GM19463 (cell line): ENCODE results near the gene ZBTB32.
"Not testable (repeated sequence)": the region's sequence is repeated elsewhere in the genome, so short reads cannot be mapped to it uniquely, and the experiment has no call there.

Experiments used
- ATAC-seq: cut with Tn5 transposase; IDR thresholded peaks from one replicate; pipeline ENCODE4 v1.9.1; 2021; ENCODE audit warnings: mild to moderate bottlenecking, moderate library complexity; ENCODE audit not compliant: unreplicated experiment

The ZBTB32 gene, protein sequence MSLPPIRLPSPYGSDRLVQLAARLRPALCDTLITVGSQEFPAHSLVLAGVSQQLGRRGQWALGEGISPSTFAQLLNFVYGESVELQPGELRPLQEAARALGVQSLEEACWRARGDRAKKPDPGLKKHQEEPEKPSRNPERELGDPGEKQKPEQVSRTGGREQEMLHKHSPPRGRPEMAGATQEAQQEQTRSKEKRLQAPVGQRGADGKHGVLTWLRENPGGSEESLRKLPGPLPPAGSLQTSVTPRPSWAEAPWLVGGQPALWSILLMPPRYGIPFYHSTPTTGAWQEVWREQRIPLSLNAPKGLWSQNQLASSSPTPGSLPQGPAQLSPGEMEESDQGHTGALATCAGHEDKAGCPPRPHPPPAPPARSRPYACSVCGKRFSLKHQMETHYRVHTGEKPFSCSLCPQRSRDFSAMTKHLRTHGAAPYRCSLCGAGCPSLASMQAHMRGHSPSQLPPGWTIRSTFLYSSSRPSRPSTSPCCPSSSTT

DNA sequence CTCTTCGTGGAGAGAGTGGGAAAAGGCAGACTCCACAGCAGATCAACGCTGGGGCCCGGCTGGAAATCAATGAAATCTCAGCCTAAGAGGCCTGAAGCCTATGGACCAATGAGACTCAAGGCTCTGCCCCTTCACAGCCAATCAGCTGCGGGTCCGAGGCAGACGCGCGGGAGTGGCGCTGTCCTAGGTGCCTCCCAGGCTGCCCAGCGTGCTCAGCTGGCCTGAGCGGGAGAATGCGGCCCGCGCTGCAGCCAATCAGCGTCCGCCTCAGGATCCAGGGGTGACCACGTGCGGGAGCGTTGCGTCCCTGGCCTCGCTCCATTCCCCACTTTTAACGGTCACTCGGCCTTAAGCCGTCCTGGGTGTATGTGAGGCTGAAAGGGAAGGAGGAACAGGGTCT, at the start of gene ZBTB32:
Gene ZBTB32, plus strand, starts transcription at position 341 of the 400 bp plus-strand sequence. CDS start 10,069 bp downstream, outside the sequence.
- ATAC-seq: no peak

DNA sequence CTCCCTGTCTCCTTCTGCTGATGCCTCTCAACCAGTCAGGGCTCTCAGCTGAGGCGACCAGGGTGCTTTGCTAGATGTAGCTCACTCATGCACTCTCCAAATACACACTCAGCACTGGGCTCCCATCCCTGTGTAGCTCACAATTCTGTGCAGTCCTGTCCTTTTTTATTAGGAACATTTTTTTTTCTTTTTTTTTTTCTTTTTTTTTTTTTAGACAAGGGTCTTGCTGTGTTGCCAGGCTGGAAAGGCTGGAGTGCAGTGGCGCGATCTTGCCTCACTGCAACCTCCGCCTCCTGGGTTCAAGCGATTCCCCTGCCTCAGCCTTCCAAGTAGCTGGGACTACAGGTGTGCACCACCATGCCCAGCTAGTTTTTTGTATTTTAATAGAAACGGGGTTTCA, 49.5 kb upstream of the ZBTB32 start:
- not testable (repeated sequence) for ATAC-seq

DNA sequence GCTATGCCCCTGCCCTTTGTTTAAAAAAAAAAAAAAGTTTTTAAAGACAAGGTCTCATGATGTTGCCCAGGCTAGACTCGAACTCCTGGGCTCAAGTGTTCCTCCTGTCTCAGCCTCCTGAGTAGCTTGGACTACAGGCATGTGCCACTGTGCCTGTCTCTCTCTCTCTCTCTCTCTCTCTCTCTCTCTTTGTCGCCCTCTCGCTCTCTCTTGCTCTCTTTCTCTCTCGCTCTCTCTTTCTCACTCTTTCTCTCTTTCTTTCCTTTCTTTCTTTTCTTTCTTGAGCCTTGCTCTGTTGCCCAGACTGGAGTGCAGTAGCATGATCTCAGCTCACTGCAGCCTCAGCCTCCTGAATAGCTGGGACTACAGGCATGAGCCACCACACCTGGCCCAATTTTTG, 48.8 kb upstream of the ZBTB32 start:
- ATAC-seq: no peak

DNA sequence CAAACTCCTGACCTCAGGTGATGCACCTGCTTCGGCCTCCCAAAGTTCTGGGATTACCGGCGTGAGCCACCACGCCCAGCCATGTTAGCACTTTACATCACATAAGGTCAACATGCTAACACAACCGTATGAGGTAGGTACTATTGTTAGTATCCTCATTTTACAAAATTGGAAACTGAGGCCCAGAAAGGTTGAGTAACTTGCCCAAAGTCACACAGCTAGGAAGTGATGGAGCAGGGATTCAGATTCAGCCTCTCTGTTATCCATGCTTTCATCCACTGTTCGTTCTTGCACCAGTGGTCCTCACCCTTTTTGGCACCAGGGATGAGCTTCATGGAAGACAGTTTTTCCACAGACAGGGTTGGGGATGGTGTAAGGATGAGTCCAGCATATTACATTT, 47.7 kb upstream of the ZBTB32 start:
- no peak for ATAC-seq

DNA sequence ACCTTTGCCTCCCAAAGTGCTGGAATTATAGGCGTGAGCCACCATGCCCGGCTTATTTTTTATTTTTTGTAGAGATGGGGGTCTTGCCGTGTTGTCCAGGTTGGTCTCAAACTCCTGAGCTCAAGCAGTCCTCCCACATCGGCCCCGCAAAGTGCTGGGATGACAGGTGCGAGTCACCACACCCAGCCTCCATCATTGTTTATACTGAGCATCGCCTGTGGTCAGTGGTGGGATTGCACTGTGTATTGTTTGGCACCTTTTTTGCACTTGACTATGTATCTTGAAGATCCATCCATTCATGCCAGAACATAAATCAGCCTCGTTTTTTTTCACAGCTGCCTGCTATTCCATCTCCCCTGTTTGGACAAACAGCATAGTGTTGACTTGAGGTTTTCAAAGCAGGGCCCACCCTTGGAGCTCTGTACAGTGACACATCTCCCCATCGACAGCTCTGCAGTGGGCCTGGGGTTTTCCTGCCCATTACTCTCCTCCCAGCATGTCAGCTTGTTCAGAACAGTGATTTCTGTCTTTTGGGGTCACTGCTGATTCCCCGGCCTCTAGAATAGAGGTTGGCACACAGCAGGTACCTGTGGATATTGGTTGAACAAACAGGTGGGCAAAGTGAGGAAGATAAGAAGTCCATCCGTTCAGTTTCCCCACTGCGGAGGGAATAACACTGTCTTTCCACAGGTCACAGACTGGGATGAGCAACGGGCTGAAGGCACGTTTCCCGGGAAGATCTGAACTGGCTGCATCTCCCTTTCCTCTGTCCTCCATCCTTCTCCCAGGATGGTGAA, 46.3 kb upstream of the ZBTB32 start:
- ATAC-seq: no peak

DNA sequence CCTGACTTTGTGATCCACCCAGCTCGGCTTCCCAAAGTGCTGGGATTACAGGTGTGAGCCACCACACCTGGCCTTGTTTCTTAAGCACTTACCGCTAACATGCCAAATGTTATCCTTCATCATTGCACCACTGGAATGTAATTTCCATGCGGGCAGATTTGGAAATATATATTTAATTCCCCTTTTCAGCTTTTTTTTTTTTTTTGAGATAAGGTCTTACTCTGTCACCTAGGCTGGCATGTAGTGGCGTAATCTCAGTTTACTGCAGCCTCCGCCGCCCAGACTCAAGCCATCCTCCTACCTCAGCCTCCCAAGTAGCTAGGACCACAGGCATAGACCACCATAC, 42.4 kb upstream of the ZBTB32 start:
- no peak for ATAC-seq

DNA sequence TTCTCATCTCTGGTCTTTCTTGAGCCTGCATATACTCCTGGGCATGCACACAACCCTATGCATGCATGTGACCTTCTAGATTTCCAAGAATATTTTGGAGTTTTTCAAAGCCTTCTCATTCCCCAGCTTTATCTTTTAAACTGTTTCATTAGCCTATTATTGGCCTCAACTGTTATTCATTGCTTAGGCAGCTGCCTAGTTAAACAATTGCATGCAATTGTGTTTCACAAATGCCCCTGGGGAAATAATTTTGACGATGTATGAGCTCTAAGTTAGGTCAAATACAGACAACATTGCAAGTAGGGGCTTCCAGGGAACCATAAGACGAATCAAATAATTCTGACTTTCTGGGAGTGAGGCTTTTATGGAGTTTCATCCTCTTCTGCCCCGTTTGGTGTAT, 40.4 kb upstream of the ZBTB32 start:
- no peak for ATAC-seq

DNA sequence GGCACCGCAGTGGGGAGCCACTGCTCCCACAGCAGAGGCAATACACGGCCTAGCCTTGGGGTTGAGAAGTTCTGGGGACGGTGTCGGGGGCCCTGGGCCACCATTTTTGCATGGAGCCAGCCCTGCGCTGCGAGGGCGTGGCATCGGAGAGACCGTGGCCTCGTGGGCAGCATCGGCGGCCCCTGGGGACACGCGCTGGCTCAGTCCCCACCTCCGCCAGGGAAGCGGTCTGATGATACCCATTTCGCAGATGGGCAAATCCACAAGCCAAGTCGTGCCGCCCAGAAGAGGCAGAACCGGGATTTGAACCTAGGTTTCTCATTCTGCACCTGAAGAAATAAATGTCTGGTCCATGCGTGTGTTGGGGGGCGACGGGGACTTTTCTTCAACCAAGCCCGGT, 39.2 kb upstream of the ZBTB32 start:
- no peak for ATAC-seq

DNA sequence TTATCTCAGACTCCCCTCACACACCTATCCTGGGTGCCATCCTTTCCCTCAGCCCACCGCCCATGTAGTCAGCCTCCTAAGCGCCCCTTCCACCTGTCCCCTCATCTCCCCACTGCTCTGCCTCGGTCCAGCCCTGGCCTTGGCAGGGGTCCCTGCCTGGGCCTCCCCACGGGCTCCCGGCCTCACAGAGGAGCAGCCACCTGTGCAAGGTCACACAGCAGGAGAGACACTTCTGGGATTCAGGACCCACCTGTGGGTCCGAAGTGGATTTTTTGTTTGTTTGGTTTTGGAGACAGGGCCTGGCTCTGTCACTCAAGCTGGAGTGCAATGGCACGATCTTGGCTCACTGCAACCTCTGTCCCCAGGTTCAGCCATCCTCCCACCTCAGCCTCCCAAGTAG, 38.8 kb upstream of the ZBTB32 start:
- no peak for ATAC-seq

DNA sequence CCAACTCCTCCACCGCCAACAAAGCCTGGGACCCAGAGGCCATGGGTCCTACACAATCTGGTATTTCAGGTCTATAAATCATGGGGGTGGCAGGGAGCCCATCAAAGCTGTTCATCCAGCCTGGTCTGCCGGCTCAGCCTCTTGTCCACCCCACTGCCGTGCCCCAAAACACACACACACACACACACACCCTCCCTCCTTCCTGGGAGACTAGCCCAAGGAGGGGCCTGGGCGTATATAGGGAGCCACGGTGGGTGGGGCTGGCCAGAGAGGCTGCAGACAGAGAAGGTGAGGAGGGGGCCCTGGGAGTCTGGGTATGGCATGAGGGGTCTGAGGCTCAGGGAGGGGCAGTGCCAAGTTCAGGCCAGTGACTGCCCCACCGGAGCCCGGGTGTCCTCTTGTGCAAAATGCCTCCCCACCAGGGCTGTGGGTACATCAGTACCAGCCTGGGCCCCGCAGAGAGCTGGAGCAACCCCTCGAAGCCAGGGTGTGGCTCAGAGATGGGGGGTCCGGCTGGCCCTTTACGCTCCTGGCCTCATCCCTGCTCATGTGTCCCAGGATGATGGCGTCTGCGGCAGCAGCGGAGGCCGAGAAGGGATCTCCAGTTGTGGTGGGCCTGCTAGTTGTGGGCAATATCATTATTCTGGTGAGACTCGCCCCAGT, 38.0 kb upstream of the ZBTB32 start, which contains the start of gene UPK1A:
Gene UPK1A, plus strand, starts transcription at position 267 of the 663 bp plus-strand sequence. Its CDS starts 296 bp downstream, at position 563.
- ATAC-seq: no peak

DNA sequence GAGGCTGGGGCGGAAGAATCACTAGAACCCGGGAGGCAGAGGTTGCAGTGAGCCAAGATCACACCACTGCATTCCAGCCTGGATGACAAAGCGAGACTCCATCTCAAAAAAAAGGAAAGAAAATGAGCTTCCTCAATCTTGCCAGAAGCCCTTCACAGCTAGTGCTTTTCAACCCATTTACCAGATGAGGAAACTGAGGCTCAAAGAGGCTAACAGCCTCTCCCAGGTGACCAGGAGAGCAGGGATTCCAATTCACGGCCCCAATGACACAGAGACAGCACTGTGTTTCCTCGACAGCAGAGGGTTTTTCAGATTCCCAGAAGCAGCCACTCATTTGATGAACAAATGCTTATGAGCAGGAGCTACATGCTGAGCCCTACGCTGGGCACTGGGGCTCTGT, 34.8 kb upstream of the ZBTB32 start:
- ATAC-seq: no peak

DNA sequence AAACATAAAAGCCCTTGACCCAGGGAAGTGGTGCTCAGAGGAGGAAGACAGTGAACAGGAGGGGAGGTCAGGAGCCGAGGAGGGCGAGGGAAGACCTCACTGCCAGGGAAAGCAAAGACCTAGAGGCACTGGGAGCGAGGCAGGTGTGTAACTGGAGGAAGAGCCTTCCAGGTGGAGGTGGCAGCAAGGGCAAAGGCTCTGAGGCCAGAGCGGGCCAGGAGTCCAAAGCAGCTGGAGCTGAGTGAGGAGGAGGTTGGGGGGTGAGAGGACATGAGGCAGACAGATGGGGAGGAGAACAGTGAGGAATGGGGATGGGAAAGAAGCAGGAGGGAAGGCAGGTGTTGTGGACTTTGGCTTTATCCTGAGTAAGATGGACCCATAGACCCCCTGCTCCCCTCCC, 34.4 kb upstream of the ZBTB32 start:
- no peak for ATAC-seq

DNA sequence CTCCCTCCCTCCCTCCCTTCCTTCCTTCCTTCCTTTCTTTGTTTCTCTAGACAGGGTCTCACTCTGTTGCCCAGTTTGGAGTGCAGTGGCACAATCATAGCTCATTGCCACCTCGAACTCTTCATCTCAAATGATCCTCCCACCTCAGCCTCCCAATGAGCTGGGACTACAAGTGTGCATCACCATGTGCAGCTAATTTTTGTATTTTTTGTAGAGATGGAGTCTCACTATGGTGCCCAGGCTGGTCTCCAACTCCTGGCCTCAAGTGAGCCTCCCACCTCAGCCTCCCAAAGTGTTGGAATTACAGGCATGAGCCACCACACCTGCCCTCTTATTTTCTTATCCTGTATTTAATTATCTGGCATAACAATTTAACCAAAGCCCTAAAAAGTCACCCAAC, 33.7 kb upstream of the ZBTB32 start:
- ATAC-seq: no peak

DNA sequence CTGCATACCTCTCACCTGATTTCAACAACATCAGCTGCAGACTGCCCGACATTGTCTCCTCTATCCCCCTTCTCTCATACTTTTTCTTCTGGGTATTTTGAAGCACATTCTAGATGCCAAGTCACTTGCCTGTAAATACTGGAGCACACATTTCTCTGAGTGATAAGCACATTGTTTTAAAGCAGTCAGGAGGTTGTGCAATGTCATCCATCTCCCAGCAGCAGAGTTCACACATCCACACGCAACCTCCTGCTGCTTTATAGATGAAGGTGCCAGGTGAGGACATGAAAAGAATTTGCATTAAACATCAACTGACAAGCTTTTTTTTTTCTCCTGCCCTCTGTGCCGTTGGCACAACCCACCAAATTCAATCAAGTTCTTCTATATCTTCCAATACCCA, 32.5 kb upstream of the ZBTB32 start:
- no peak for ATAC-seq

DNA sequence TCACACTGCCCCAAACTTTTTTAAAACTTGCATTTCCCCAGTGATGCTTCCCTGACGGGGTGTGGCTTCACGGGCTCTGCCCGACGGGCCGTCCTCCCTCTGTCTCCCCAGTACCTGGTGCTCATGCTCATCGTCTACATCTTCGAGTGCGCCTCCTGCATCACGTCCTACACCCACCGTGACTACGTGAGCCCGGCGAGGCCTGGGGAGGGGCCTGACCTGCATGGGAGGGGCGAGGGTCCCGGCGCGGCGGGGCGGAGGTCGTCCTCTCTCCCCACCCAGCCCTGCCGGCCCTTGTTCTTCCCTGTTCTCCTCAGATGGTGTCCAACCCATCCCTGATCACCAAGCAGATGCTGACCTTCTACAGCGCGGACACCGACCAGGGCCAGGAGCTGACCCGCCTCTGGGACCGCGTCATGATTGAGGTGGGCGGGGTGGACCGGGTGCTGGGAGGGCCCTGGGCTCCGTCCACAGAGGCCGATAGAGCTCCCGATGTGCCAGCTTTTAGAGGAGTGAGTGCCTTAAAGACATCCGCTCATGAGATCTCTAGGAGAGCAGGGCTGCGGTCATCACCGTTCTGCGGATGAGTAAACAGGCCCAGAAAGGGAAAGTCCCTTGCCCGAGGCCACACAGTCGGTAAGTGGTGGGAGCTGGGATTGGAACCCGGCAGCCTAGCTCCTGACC, 31.1 kb upstream of the ZBTB32 start:
- no peak for ATAC-seq

DNA sequence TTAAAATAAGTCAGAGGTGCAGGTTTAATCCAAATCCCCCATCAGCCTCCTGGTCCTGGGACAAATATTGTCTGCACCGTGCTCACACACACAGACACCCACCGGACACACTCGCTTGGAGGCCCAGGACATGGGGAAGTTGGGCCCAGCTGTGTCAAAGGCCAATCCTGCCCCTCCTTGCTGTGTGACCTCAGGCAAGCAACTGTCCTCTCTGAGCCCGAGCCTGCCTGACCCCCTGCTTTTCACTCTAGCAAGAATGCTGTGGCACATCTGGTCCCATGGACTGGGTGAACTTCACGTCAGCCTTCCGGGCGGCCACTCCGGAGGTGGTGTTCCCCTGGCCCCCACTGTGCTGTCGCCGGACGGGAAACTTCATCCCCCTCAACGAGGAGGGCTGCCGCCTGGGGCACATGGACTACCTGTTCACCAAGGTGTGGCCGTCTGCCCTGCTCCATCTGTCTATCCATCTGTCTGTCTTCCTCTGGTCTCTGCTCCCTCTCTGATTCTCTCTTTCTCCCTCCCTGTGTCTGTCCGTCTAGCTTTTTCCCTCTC, 28.7 kb upstream of the ZBTB32 start:
- no peak for ATAC-seq

DNA sequence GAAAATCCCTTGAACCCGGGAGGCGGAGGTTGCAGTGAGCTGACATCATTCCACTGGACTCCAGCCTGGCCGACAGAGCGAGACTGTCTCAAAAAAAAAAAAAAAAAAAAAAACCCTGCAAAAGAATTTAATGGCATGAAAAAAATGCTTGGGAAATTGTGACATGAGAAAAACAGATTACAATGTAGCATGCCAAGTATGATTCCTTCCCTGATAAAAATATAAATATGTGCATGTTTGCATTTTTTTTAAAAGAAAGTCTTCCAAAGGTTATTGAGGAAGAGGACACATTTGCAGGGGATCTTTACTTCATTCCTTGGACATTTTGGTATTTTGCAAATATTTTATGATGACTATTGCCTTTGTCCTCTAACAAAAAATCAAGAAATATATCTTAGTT, 14.5 kb upstream of the ZBTB32 start:
- ATAC-seq: no peak

DNA sequence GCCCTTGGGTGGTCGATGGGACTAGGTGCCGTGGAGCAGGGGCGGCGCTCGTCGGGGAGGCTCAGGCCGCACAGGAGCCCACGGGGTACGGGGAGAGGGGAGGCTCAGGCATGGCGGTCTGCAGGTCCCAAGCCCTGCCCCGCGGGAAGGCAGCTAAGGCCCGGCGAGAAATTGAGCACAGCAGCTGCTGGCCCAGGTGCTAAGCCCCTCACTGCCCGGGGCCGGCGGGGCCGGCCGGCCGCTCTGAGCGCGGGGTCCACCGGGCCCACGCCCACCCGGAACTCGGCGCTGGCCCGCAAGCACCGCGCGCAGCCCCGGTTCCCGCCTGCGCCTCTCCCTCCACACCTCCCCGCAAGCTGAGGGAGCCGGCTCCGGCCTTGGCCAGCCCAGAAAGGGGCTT, 13.3 kb upstream of the ZBTB32 start:
- ATAC-seq: not testable (repeated sequence)

DNA sequence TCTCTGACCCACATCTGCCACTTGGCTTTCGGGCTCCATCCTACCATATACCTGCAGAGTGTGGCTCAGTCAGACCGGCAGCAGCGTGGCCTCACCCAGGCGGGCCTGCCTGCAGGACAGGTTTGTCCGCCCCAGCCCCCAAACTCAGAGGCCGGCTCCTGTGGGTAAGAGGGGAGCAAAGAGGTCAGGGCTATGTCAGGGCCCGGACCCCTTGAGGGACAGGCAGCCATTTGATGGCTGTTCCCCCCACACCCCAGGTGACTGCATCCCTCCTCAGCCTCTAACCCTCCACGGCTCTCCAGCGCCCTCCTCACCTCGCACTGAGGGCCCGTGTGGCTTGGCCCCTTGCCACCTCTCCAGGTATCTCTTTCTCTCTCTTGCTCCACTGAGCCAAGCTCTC, 12.3 kb upstream of the ZBTB32 start:
- ATAC-seq: no peak

DNA sequence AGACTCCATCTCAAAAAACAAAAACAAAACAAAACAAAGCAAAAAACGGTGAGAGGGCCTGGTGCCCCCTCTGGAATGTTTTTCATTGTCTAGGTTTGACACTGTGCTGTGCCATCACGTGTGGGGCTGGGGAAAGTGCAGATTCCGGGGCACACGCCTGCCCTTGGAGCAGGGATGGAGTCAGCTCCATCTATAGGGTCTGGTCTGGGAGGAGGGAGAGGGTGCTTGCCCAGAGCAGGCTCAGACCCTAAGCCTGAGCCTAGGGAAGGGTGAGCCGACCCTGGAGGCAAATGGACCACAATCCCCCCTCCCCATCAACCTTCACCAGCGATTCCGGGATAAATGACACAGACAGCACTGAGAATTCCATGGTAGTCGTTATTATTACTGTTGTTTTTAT, 10.9 kb upstream of the ZBTB32 start:
- no peak for ATAC-seq
